H1 (cell line): Measurements from ENCODE around the gene ZNF823.

Source experiments
- CHD2 ChIP-seq: IDR thresholded peaks from 2 replicates; pipeline ENCODE4 v1.6.1; 2012; ENCODE audit warnings: low read length, improper control_type of control experiment
- EZH2 ChIP-seq: fragments of 200-600 bp; sonication (generic); IDR thresholded peaks from 2 replicates; pipeline ENCODE4 v1.7.1; 2012; ENCODE audit warnings: low read depth, mild to moderate bottlenecking, moderate library complexity, low read length, inconsistent platforms; ENCODE audit not compliant: severe bottlenecking
- JUN ChIP-seq: IDR thresholded peaks from 2 replicates; pipeline ENCODE4 v1.6.1; 2011; ENCODE audit warnings: low read depth, mild to moderate bottlenecking, improper control_type of control experiment, low read length
- SAP30 ChIP-seq: fragments of 300-600 bp; sonication (generic); IDR thresholded peaks from 2 replicates; pipeline ENCODE4 v1.7.1; 2012; ENCODE audit warnings: low read length, moderate library complexity, mild to moderate bottlenecking, inconsistent platforms; ENCODE audit not compliant: insufficient read depth, insufficient replicate concordance
- TAF1 ChIP-seq: IDR thresholded peaks from 2 replicates; pipeline ENCODE4 v1.6.1; 2011; ENCODE audit warnings: mild to moderate bottlenecking, low read depth, low read length
- TF ChIP-seq, protein P1 (sequence below), 3 experiments: IDR thresholded peaks; 1 replicate in 2 of 3; 2 replicates in 1 of 3; pipeline versions ENCODE4 v1.5.1 to v1.6.1; 2011; ENCODE audit warnings: low read length in 3 of 3, mild to moderate bottlenecking in 3 of 3, inconsistent platforms in 2 of 3, low read depth in 1 of 3, moderate library complexity in 1 of 3; ENCODE audit not compliant: insufficient read depth in 1 of 3; ENCODE audit errors: control extremely low read depth in 1 of 3

DNA sequence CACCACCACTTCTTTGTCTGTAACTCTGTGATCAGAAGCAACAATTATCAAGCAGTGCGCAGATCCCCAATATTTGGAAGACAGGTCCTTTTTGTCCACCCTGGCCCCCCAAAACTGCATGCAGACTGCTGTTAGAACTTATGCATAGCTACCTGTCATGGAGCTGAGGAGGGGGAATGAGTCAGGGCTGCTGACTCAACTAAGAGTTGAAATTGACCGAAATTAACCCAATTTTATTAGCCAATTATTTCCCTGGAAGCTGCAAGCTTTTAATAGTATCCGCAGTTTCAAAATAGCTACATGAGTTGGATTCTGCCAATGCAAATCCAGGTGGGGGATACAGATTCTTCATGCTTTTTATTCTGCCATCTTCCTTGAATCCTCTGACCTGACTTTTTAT is 45.6 kb upstream of the ZNF823 start:
- no peak for TF ChIP-seq TAF1
- TF ChIP-seq JUN, result no peak
- no peak for TF ChIP-seq SAP30
- TF ChIP-seq, protein P1, sequence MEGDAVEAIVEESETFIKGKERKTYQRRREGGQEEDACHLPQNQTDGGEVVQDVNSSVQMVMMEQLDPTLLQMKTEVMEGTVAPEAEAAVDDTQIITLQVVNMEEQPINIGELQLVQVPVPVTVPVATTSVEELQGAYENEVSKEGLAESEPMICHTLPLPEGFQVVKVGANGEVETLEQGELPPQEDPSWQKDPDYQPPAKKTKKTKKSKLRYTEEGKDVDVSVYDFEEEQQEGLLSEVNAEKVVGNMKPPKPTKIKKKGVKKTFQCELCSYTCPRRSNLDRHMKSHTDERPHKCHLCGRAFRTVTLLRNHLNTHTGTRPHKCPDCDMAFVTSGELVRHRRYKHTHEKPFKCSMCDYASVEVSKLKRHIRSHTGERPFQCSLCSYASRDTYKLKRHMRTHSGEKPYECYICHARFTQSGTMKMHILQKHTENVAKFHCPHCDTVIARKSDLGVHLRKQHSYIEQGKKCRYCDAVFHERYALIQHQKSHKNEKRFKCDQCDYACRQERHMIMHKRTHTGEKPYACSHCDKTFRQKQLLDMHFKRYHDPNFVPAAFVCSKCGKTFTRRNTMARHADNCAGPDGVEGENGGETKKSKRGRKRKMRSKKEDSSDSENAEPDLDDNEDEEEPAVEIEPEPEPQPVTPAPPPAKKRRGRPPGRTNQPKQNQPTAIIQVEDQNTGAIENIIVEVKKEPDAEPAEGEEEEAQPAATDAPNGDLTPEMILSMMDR (IDR thresholded peaks at IDR 0.05; ENCODE audit: control extremely low read depth in 1 of 3, insufficient read depth in 1 of 3, low read depth in 1 of 3, low read length in 3 of 3), result no peak
- no peak for TF ChIP-seq EZH2
- no peak for TF ChIP-seq CHD2
